ENCODE results near the gene EFS. TPM values are rescaled to one million over a fixed set of nuclear protein-coding genes. Genes with fewer than 3 reads are reported as not detected.

The EFS gene
- total and polyA plus RNA-seq, 2 of the 8 experiments (the other 6 are each of a cell fraction or from before 2014, with no cell fraction given), result 27.8 to 28.6 TPM

DNA sequence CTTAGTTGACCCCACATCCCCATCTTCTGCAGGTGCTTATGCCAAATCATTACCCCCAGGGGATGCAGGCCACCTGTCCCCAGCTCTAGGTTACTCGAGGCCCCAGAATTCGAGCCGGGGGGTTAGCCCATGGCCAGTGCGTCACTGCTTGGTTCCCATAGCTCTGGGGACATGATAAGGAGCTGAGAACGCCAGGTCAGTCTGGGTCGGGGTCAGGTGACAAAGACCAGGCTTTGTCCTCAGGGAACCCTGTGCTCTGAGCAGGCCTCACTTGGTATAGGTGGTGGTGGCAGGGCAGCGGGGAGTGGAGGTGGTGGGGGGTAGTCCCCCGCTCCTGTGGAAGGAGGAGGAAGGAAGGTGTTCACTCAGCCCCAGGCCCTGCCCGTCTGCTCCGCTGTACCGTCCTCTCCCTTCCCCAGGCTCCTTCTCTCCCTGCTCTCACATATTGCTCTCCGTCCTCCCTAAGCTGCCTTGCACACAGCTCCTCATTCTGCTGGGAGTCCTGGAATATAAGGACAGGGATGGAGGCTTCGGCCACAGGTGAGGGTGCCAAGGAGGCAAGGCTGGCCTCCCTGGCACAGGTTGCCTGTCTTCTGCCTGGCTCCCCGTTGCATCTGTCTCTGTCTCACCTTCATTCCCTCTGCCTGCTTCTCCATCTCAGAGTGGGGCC, 45.1 kb upstream of the EFS start (continued):
- TF ChIP-seq RXRA (IDR thresholded peaks at IDR 0.05; ENCODE audit: insufficient read depth, low read depth, low read length), result no peak
- no peak for TF ChIP-seq RAD21 (IDR thresholded peaks at IDR 0.05 in 1 of 2, conservative IDR thresholded peaks at IDR 0.05 in 1 of 2; ENCODE audit: low read depth in 2 of 2, low read length in 2 of 2)
